Subcutaneous abdominal adipose tissue (tissue), 5 donors: Measurements from ENCODE around the gene RHBDD2.

ENCODE experiments used
- H3K27ac ChIP-seq: one replicate; pipeline ENCODE4 v1.7.0; 2013; ENCODE audit warnings: low read depth, mild to moderate bottlenecking, inconsistent platforms, low read length, moderate library complexity
- H3K27me3 ChIP-seq, 5 donors: one replicate each; pipeline ENCODE4 v1.7.0; 2013; ENCODE audit warnings: low read length in 5 of 5, inconsistent platforms in 1 of 5; ENCODE audit not compliant: control insufficient read depth in 5 of 5, insufficient read depth in 4 of 5
- H3K36me3 ChIP-seq, 5 donors: one replicate each; pipeline ENCODE4 v1.7.0; 2013; ENCODE audit warnings: low read length in 5 of 5; ENCODE audit not compliant: control insufficient read depth in 5 of 5, insufficient read depth in 5 of 5
- H3K4me1 ChIP-seq, 5 donors: one replicate each; pipeline ENCODE4 v1.7.0; 2013; ENCODE audit warnings: low read length in 5 of 5, mild to moderate bottlenecking in 3 of 5, moderate library complexity in 1 of 5; ENCODE audit not compliant: control insufficient read depth in 5 of 5, insufficient read depth in 5 of 5
- H3K4me3 ChIP-seq, 5 donors: one replicate each; pipeline ENCODE4 v1.7.0; 2013; ENCODE audit warnings: low read length in 5 of 5, low read depth in 1 of 5
- H3K9ac ChIP-seq, 5 donors: one replicate each; pipeline ENCODE4 v1.7.0; 2013; ENCODE audit warnings: low read length in 5 of 5, mild to moderate bottlenecking in 4 of 5, moderate library complexity in 3 of 5
- H3K9me3 ChIP-seq, 5 donors: one replicate each; pipeline ENCODE4 v1.7.0; 2013; ENCODE audit warnings: low read length in 5 of 5; ENCODE audit not compliant: control insufficient read depth in 5 of 5
- donor health status: healthy.
- donor health status: healthy.
- donor health status: healthy.
- donor health status: healthy.
- donor health status: healthy.

RHBDD2 gene

DNA sequence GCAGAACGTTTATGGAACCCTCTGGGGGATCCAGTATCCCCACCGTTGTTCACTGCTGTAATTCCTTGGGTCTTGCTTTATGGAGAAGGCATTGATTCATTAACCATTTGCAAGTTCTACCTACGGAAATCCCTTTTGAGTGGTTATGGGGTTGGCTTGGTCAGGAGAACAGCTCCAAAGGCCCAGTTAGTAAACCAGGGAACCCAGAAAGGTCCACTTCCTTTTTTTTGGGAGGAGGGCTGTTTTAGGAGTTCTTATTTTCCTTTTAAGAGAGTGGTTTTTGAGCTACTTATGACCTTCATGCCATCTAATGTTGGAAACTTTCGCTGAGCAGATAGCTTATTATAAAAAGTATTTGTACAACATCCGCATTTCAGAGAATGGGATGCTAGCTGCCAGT, 37.4 kb downstream of the RHBDD2 start:
- peak overlapping the region; percentile 89 for H3K27ac ChIP-seq
- peak overlapping the region; percentile 64 to 98 (median 97) for H3K9ac ChIP-seq
- peak overlapping the region; percentile 82 to 98 (median 87) for H3K4me3 ChIP-seq
- peaks cover 6 to 68% (median 63%) of the 10 kb centered on the region in 5 donors for H3K4me1 ChIP-seq
- no peaks in the 10 kb centered on the region for H3K9me3 ChIP-seq
- peaks cover 0 to 4% (median 0%) of the 10 kb centered on the region in 5 donors for H3K36me3 ChIP-seq
- H3K27me3 ChIP-seq = no peaks in the 10 kb centered on the region

GRCh38 chr7:75916685-75917634, 38.1 kb downstream of the RHBDD2 start:
- Histone ChIP-seq H3K27me3 (no peaks in the 10 kb centered on the region), H3K4me1 (peaks cover 6 to 74% (median 70%) of the 10 kb centered on the region in 5 donors), H3K9ac (peak overlapping the region in 3 of 5 donors; percentile 89 to 98 (median 97)), H3K9me3 (no peaks in the 10 kb centered on the region), H3K36me3 (peaks cover 0 to 4% (median 0%) of the 10 kb centered on the region in 5 donors), H3K4me3 (peak overlapping the region; percentile 82 to 98 (median 87)), H3K27ac (peak overlapping the region; percentile 89)

DNA sequence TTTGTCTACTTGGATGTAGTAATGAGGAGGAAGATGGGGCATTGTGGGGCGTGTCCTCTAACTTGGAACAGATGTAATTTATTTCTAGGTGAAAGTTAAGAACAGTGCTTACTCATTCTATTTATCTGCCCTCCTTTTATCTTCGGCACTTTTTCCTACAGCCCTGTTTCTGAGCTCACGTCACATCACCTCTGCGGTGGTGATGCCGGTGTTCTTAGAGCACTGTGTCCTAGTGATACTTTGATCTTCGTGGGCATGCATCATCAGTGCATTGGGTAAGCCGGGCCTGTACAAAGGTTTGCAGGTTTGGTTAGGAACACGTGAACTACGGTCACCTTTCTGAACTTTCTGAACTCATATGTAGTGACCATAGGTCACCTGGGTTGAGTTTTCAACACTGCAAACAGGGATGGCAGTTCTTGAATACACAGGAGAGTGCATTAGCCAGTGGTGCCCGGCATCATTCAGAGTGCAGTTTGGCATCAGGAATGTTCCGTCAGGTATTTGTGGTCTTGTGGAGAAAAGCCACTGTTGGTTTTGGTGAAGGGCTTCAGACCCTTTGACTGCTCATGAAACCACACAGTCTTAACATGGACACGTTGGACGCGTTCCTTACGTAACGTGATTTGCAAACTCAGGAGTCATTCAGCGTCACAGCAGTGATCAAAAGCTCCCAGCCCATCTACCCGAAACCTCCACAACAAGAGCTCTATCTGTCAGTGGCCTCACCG, 41.8 kb downstream of the RHBDD2 start:
- Histone ChIP-seq H3K27ac (peak overlapping the region; percentile 14), H3K27me3 (no peaks in the 10 kb centered on the region), H3K9ac (no peak overlapping the region), H3K36me3 (peaks cover 0 to 7% (median 4%) of the 10 kb centered on the region in 5 donors), H3K9me3 (no peaks in the 10 kb centered on the region), H3K4me1 (peaks cover 6 to 75% (median 72%) of the 10 kb centered on the region in 5 donors), H3K4me3 (no peak overlapping the region)

DNA sequence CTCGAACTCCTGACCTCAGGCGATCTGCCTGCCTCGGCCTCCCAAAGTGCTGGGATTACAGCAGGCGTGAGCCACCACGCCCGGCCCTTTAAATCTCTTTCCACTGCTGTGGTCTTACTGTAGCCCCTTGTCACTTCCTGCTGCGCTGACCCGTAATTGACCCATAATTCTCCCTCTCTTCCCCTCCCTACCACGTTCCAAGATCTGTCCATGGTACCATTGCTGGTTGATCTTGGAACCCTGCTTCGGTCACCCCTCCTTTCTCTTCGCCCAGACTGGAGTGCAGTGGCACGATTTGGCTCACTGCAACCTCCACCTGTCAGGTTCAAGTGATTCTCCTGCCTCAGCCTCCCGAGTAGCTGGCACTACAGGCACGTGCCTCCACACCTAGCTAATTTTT, 42.6 kb downstream of the RHBDD2 start:
- H3K4me1 ChIP-seq = peaks cover 4 to 73% (median 69%) of the 10 kb centered on the region in 5 donors

GRCh38 chr7:75922966-75923603, 44.3 kb downstream of the RHBDD2 start:
- no peak overlapping the region for H3K27ac ChIP-seq
- peaks cover 0 to 7% (median 4%) of the 10 kb centered on the region in 5 donors for H3K36me3 ChIP-seq
- H3K9me3 ChIP-seq = no peaks in the 10 kb centered on the region
- peaks cover 4 to 65% (median 62%) of the 10 kb centered on the region in 5 donors for H3K4me1 ChIP-seq
- no peak overlapping the region for H3K9ac ChIP-seq
- no peak overlapping the region for H3K4me3 ChIP-seq
- no peaks in the 10 kb centered on the region for H3K27me3 ChIP-seq

More for the DNA sequence above, 42.6 kb downstream of the RHBDD2 start:
- Histone ChIP-seq H3K27me3 (no peaks in the 10 kb centered on the region), H3K9ac (no peak overlapping the region), H3K4me3 (no peak overlapping the region), H3K36me3 (peaks cover 0 to 7% (median 4%) of the 10 kb centered on the region in 5 donors), H3K27ac (no peak overlapping the region), H3K9me3 (no peaks in the 10 kb centered on the region)

- Histone ChIP-seq H3K9me3 (no peaks in the 10 kb centered on the region), H3K36me3 (peaks cover 7 to 11% (median 9%) of the 10 kb centered on the region in 5 donors), H3K27ac (no peak overlapping the region), H3K4me1 (peaks cover 4 to 54% (median 51%) of the 10 kb centered on the region in 5 donors), H3K9ac (no peak overlapping the region), H3K27me3 (no peaks in the 10 kb centered on the region), H3K4me3 (no peak overlapping the region)
Measured at GRCh38 chr7:75924256-75924655, 45.4 kb downstream of the RHBDD2 start.

GRCh38 chr7:75924889-75925288, 46.1 kb downstream of the RHBDD2 start:
- Histone ChIP-seq H3K4me1 (peaks cover 4 to 47% (median 45%) of the 10 kb centered on the region in 5 donors), H3K27ac (no peak overlapping the region), H3K9me3 (no peaks in the 10 kb centered on the region), H3K4me3 (no peak overlapping the region), H3K27me3 (no peaks in the 10 kb centered on the region), H3K9ac (no peak overlapping the region), H3K36me3 (peaks cover 7 to 15% (median 14%) of the 10 kb centered on the region in 5 donors)

GRCh38 chr7:75925717-75926435, 47.0 kb downstream of the RHBDD2 start:
- Histone ChIP-seq H3K4me1 (peaks cover 0 to 38% (median 36%) of the 10 kb centered on the region in 5 donors), H3K9ac (no peak overlapping the region), H3K27me3 (no peaks in the 10 kb centered on the region), H3K36me3 (peaks cover 7 to 14% (median 12%) of the 10 kb centered on the region in 5 donors), H3K4me3 (no peak overlapping the region), H3K9me3 (no peaks in the 10 kb centered on the region), H3K27ac (no peak overlapping the region)

GRCh38 chr7:75928568-75928914, 49.7 kb downstream of the RHBDD2 start:
- no peak overlapping the region for H3K27ac ChIP-seq

More at GRCh38 chr7:75928568-75928914, 49.7 kb downstream of the RHBDD2 start:
- Histone ChIP-seq H3K9ac (no peak overlapping the region), H3K9me3 (no peaks in the 10 kb centered on the region), H3K27me3 (no peaks in the 10 kb centered on the region), H3K4me3 (no peak overlapping the region), H3K36me3 (peaks cover 0 to 14% (median 10%) of the 10 kb centered on the region in 5 donors), H3K4me1 (peaks cover 0 to 21% (median 14%) of the 10 kb centered on the region in 5 donors)
